Muscle of arm (tissue), 12 donors: ENCODE results near the gene PGA5. TPM values are rescaled to one million over a fixed set of nuclear protein-coding genes. Genes with fewer than 3 reads are reported as not detected.
A peak's percentile ranks its signal among the peaks of the same experiment; 100 is the strongest.
"Not testable (repeated sequence)": the region's sequence is repeated elsewhere in the genome, so short reads cannot be mapped to it uniquely, and the experiment has no call there.

Source experiments
- DNase-seq: peaks from one replicate; pipeline ENCODE4 v3.0.0-alpha.2; 2013
- polyA plus RNA-seq, 12 donors: library from polyadenylated mRNA; unstranded; fragments of 120-200 nt; gene quantifications; one replicate each; pipeline ENCODE4 v1.2.1, GENCODE V29; 2013; ENCODE audit not compliant: insufficient read length in 12 of 12

PGA5 gene
- polyA plus RNA-seq, 12 donors = 0.32 to 1.9 (median 1.1) TPM; not detected in 2

DNA sequence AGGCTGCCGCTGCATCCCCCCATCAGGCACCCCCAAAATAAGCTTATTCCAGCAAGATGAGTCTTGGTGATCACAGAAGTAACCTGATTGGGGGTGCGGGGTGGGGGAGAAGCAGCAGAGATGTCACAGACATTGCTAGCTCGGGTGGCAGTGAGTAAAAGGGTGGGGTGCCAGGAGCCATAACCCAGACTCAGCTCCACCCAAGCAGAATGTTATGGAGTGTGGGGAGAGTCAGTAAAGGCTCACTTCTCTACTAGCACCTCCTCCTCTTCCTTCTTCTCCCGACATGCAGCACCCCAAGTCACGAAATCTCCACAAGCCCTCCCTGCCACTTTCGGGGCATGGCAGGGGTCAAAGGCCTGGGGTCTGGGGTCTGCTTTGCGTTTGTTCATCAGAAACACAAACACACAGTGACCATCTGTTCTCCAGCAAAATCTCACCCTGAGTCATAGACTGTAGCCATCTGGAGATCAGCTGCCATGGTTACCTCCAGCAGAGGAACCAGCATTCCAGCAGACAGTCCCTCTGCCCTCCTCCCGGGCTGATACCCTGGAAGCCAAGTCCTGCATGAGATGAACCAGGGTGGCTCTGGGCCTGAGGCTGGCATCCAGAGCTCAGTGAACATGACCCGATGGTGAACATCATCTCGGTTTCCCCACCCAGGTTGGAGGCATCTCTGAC, 14.4 kb upstream of the PGA5 start:
- DNase-seq = not testable (repeated sequence)

- DNase-seq = not testable (repeated sequence)
These were observed 11.5 kb upstream of the PGA5 start for GRCh38 chr11:61229458-61229857.

- not testable (repeated sequence) for DNase-seq
These were observed 9.9 kb upstream of the PGA5 start for GRCh38 chr11:61231033-61231432.

GRCh38 chr11:61231585-61231984, 9.4 kb upstream of the PGA5 start:
- not testable (repeated sequence) for DNase-seq

DNA sequence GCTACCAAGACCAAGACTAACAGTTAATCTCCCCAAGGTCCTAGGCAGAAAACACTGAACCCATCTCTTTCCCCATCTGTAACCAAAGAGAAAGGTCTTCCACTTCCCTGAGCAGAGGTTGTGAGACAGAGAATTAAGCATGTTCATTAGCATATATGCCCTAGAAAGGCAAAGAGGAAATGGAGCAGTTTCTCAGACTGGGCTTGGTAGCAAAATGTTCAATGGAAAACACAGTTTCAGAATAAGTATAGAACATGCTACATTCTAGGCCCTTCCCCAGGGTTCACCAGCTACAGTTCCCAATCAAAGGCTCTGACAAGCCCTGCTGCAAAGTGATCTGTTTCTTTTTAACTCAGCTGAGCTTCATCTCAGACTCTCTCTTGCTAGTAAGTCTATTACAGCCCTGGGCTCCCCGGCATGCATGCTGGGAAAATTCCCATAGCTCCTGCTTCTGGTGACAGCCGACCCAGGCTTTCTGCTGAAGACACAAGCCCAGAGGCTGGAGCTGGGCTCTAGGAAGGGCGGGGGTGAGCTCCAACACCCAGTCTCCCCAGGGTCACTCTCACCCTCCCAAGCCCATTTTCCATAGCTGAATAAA, 8.3 kb upstream of the PGA5 start:
- DNase-seq = not testable (repeated sequence)

DNA sequence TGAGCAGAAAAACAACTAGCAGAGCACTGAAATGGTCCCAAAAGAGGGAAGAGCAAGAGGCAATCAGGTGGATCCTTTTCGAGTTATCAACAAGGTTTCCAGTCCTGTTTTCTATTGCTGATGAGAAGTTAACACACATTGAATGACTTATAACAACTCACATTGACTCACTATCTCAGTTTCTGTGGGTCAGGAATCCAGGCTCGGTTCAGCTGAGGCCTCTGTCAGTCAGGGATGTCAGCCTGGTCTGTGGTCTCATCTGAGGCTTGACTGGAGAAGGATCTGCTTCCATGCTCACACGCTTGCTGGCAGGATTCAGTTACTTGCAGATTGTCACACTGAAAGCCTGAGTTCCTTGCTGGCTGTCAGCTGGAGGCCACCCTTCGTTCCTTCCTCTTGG, 3.8 kb upstream of the PGA5 start:
- not testable (repeated sequence) for DNase-seq

GRCh38 chr11:61240288-61240687, 687 bp upstream of the PGA5 start:
- DNase-seq = not testable (repeated sequence)

DNA sequence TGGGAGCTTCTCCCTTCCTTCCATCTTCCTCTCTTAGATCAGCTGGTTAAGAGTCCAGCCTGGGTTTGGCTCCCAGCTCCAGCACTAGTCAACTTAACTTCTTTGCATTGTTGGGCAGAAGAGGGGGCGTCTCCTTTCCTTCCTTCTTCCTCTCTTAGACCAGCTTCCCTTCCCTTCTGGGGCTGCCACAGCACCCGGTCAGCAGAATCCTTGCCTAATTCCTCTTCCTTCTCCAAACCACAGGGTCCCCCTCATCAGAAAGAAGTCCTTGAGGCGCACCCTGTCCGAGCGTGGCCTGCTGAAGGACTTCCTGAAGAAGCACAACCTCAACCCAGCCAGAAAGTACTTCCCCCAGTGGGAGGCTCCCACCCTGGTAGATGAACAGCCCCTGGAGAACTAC, 551 bp downstream of the PGA5 start:
- DNase-seq = not testable (repeated sequence)

DNA sequence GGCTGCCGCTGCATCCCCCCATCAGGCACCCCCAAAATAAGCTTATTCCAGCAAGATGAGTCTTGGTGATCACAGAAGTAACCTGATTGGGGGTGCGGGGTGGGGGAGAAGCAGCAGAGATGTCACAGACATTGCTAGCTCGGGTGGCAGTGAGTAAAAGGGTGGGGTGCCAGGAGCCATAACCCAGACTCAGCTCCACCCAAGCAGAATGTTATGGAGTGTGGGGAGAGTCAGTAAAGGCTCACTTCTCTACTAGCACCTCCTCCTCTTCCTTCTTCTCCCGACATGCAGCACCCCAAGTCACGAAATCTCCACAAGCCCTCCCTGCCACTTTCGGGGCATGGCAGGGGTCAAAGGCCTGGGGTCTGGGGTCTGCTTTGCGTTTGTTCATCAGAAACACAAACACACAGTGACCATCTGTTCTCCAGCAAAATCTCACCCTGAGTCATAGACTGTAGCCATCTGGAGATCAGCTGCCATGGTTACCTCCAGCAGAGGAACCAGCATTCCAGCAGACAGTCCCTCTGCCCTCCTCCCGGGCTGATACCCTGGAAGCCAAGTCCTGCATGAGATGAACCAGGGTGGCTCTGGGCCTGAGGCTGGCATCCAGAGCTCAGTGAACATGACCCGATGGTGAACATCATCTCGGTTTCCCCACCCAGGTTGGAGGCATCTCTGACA, 4.4 kb downstream of the PGA5 start:
- not testable (repeated sequence) for DNase-seq

- DNase-seq = not testable (repeated sequence)
These were observed 7.1 kb downstream of the PGA5 start for GRCh38 chr11:61248071-61248470.

DNA sequence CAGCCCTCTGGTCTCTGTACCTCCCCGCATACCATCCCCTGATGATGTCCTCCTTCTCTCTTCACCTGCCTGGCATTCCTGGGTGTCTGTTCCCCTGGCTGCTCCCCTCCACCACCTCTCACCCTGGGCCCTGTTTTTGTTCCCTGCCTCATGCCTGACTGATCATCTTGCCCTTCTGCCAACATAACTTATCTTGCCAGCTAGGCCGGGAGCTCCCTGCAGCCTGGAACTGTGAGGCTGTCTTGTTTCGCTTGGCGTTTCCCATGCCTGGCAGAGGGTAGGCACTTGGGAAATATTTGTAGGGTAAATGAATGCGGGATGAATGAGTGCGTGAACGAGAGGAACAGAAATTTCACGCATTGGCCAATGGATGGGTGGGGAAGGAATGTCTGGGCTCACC, 8.2 kb downstream of the PGA5 start:
- DNase-seq = not testable (repeated sequence)

DNA sequence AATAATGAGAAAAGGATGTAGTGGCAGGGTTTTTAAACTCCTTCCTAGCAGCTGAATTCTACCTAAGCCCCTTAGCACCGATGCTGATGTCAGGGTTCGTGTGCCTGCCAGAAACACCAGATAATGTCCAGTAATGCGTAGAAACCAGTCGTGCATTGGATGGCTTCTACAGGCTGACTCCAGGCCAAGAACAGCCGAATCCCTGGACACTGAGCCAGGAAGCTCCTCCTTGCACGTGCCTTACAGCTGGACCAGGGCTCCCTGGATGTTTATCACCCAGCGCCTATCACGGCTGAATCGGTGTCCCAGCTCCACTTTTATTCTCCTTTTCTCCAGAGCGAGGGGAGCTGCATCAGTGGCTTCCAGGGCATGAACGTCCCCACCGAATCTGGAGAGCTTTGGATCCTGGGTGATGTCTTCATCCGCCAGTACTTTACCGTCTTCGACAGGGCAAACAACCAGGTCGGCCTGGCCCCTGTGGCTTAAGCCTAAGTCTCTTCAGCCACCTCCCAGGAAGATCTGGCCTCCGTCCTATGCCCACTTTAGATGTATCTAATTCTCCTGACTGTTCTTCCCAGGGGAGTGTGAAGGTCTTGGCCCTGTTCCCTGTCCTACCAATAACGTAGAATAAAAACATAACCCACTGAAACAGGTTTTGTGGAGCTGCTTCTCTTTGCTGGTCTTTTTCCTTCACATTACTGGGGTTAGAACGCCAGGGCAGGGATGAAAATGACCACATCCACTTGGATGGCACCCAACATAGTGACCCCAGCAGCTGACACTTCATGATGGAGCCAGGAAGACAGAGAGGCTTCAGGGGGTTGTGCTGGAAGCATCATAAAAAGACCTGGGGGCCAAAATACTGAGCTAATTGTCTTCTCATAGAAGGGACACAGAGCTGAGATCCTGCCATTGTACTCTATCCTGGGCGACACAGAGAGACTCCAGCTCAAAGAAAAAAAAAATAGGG, 10.1 kb downstream of the PGA5 start:
- peak; percentile 67 for DNase-seq

DNA sequence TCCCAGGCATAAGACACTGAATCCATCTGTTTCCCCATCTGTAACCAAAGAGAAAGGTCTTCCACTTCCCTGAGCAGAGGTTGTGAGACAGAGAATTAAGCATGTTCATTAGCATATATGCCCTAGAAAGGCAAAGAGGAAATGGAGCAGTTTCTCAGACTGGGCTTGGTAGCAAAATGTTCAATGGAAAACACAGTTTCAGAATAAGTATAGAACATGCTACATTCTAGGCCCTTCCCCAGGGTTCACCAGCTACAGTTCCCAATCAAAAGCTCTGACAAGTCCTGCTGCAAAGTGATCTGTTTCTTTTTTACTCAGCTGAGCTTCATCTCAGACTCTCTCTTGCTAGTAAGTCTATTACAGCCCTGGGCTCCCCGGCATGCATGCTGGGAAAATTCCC, 11.4 kb downstream of the PGA5 start:
- DNase-seq = not testable (repeated sequence)

- DNase-seq = peak; percentile 24
These were observed 13.5 kb downstream of the PGA5 start for GRCh38 chr11:61254403-61255025.

DNA sequence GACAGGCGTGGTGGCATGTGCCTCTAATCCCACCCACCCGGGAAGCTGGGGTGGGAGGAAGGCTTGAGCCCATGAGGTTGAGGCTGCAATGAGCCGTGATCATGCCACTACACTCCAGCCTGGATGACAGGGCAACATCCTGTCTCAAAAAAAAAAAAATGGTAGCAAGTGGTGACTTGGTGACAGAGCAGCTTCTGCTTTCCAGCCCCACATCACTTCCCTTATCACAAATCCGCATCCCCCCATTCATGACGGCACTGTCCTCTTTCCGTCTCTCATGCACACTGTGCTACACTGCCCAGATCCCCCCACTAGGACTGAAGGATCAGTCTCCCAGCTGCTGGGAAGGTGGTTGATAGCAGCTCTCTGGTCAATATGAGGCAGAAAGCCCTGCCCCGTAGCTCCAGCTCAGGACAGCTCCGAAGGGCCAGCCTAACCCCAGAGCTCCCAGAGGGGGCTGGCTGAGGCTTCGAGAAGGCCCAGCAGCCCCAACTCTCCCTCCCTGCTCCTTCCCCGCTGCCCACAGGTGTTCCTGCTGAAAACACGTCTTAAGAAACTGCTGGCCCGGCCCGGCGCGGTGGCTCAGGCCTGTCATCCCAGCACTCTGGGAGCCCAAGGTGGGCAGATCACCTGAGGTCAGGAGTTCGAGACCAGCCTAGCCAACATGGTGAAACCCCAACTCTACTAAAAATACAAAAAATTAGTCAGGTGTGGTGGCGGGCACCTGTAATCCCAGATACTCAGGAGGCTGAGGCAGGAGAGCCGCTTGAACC, 15.9 kb downstream of the PGA5 start:
- no peak for DNase-seq

DNA sequence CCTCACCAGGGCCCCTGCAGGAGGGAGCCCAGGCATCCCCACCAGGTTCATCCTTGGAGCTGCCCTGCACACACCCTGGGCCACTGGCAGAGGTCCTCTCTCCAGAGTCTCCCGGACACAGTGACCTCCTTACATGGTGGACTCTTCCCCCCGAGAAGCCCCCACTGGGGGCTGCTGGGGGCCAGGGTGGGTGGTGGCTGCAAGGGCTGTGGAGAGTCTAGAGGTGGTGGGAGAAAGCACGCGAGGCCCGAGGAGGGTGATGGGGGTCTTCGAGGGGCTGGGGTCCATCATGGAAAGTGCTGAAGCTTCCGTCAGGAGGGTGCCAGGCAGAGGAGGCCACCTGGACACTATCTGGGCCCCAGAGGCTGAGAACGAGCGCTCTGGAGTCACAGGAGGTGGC, 17.6 kb downstream of the PGA5 start:
- no peak for DNase-seq

DNA sequence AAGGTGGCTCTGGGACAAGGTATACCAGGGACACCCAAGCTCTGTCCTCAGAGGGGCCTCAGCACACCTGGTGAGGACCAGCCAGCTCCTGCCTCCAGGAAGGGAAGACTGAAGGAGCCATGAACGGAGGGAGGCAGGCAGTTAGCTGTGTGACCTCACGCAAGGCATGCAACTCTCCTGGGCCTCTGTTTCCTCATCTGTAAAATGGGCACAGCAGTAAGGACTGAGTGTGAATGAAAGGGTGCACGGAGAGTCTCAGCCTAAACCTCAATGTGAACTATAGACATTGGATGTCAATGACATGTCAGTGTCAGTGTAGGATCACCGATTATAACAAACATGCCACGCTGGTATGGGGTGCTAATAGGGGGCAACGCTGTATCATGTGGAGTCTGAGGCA, 18.4 kb downstream of the PGA5 start:
- DNase-seq = no peak

GRCh38 chr11:61264371-61264770, 23.4 kb downstream of the PGA5 start:
- no peak for DNase-seq

DNA sequence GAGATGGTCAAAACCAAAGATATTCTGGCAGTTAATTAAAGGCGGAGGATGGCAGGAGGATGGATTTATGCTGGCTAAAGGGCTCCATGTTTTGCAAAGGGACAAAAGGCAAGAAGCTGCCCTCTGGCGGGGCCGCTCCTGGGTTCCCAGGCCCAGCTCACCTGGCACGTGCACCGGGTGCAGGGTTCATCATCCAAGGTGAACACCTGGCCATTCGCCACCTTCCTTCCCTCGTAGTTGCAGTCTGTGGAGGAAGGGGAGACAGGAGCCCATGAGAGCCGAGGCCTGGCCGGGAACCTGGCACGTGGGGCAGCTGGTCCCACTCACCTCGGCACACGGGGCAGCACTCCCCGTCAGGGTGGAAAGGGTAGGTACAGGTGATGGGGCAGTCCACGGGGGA, 23.8 kb downstream of the PGA5 start:
- DNase-seq = no peak

GRCh38 chr11:61265357-61265756, 24.4 kb downstream of the PGA5 start:
- DNase-seq = no peak

- no peak for DNase-seq
These were observed 25.6 kb downstream of the PGA5 start for GRCh38 chr11:61266602-61267001.
